ENCODE measurements around the gene DCBLD2.
"Not testable (repeated sequence)": the region's sequence is repeated elsewhere in the genome, so short reads cannot be mapped to it uniquely, and the experiment has no call there.

The DCBLD2 gene

GRCh38 chr3:98831060-98831459, 70.4 kb downstream of the DCBLD2 start:
- DNase-seq (ENCODE audit: extremely low read depth in 1 of 2, low read depth in 1 of 2), result not testable (repeated sequence)

- DNase-seq (ENCODE audit: extremely low read depth in 1 of 2, low read depth in 1 of 2), result no peak
Observed at GRCh38 chr3:98829246-98829832, 72.2 kb downstream of the DCBLD2 start.

- DNase-seq (ENCODE audit: extremely low read depth in 1 of 2, low read depth in 1 of 2), result no peak
Observed at GRCh38 chr3:98827221-98827920, 74.1 kb downstream of the DCBLD2 start.

- no peak for DNase-seq (ENCODE audit: extremely low read depth in 1 of 2, low read depth in 1 of 2)
Observed at GRCh38 chr3:98826126-98826525, 75.4 kb downstream of the DCBLD2 start.

GRCh38 chr3:98824256-98824655, 77.2 kb downstream of the DCBLD2 start:
- DNase-seq (ENCODE audit: extremely low read depth in 1 of 2, low read depth in 1 of 2), result no peak

- no peak for DNase-seq (ENCODE audit: extremely low read depth in 1 of 2, low read depth in 1 of 2)
Observed at GRCh38 chr3:98823791-98824190, 77.7 kb downstream of the DCBLD2 start.

- DNase-seq (ENCODE audit: extremely low read depth in 1 of 2, low read depth in 1 of 2), result no peak
Observed at GRCh38 chr3:98821063-98821462, 80.4 kb downstream of the DCBLD2 start.

GRCh38 chr3:98817547-98818041, 83.9 kb downstream of the DCBLD2 start:
- no peak for DNase-seq (ENCODE audit: extremely low read depth in 1 of 2, low read depth in 1 of 2)

GRCh38 chr3:98814817-98815420, 86.6 kb downstream of the DCBLD2 start:
- DNase-seq (ENCODE audit: extremely low read depth in 1 of 2, low read depth in 1 of 2), result no peak

GRCh38 chr3:98812851-98813374, 88.6 kb downstream of the DCBLD2 start:
- no peak for DNase-seq (ENCODE audit: extremely low read depth in 1 of 2, low read depth in 1 of 2)

GRCh38 chr3:98811048-98811447, 90.4 kb downstream of the DCBLD2 start:
- DNase-seq (ENCODE audit: extremely low read depth in 1 of 2, low read depth in 1 of 2), result no peak

- DNase-seq (ENCODE audit: extremely low read depth in 1 of 2, low read depth in 1 of 2), result no peak
Observed at GRCh38 chr3:98809557-98809956, 91.9 kb downstream of the DCBLD2 start.

- DNase-seq (ENCODE audit: extremely low read depth in 1 of 2, low read depth in 1 of 2), result no peak
Observed at GRCh38 chr3:98808071-98808470, 93.4 kb downstream of the DCBLD2 start.

- no peak for DNase-seq (ENCODE audit: extremely low read depth in 1 of 2, low read depth in 1 of 2)
Observed at GRCh38 chr3:98807561-98807960, 93.9 kb downstream of the DCBLD2 start.

GRCh38 chr3:98807011-98807410, 94.5 kb downstream of the DCBLD2 start:
- DNase-seq (ENCODE audit: extremely low read depth in 1 of 2, low read depth in 1 of 2), result no peak

GRCh38 chr3:98806521-98806920, 95.0 kb downstream of the DCBLD2 start:
- DNase-seq (ENCODE audit: extremely low read depth in 1 of 2, low read depth in 1 of 2), result no peak

GRCh38 chr3:98805571-98805970, 95.9 kb downstream of the DCBLD2 start:
- no peak for DNase-seq (ENCODE audit: extremely low read depth in 1 of 2, low read depth in 1 of 2)

- DNase-seq (ENCODE audit: extremely low read depth in 1 of 2, low read depth in 1 of 2), result no peak
Observed at GRCh38 chr3:98801043-98801747, 100.3 kb downstream of the DCBLD2 start.

GRCh38 chr3:98800401-98800800, 101.1 kb downstream of the DCBLD2 start:
- no peak for DNase-seq (ENCODE audit: extremely low read depth in 1 of 2, low read depth in 1 of 2)

- DNase-seq (ENCODE audit: extremely low read depth in 1 of 2, low read depth in 1 of 2), result no peak
Observed at GRCh38 chr3:98799479-98799878, 102.0 kb downstream of the DCBLD2 start.

- DNase-seq (ENCODE audit: extremely low read depth in 1 of 2, low read depth in 1 of 2), result no peak
Observed at GRCh38 chr3:98798820-98799219, 102.7 kb downstream of the DCBLD2 start.
